Natural killer cell (primary cell): ENCODE data around the gene TIMM13. TPM values are rescaled to one million over a fixed set of nuclear protein-coding genes. Genes with fewer than 3 reads are reported as not detected.
A peak's percentile ranks its signal among the peaks of the same experiment; 100 is the strongest.
"Not testable (repeated sequence)": the region's sequence is repeated elsewhere in the genome, so short reads cannot be mapped to it uniquely, and the experiment has no call there.

Experiments
- ATAC-seq, 3 donors: fragments of 150-1000 bp in 2 of 3; fragments of 200-7000 bp in 1 of 3; cut with Tn5 transposase; 1 replicate in 1 of 3; 2 replicates in 2 of 3; pipeline ENCODE4 v1.10.0; 2021; ENCODE audit warnings: mild to moderate bottlenecking in 2 of 3, moderate library complexity in 2 of 3
- DNase-seq, 2 donors: peaks; one replicate each; pipeline versions ENCODE4 v3.0.0 to v3.0.0-alpha.2; 2013 to 2021; ENCODE audit warnings: mixed read lengths in 1 of 2
- H3K27ac ChIP-seq: one replicate; pipeline ENCODE4 v1.5.1; 2013; ENCODE audit warnings: mild to moderate bottlenecking, low read length
- H3K27me3 ChIP-seq: one replicate; pipeline ENCODE4 v1.6.1; 2013; ENCODE audit warnings: low read length; ENCODE audit not compliant: control insufficient read depth, insufficient read depth
- H3K36me3 ChIP-seq: one replicate; pipeline ENCODE4 v1.6.1; 2013; ENCODE audit warnings: low read length; ENCODE audit not compliant: control insufficient read depth, insufficient read depth
- H3K4me1 ChIP-seq: one replicate; pipeline ENCODE4 v1.6.1; 2013; ENCODE audit warnings: low read length; ENCODE audit not compliant: control insufficient read depth, insufficient read depth
- H3K4me3 ChIP-seq: one replicate; pipeline ENCODE4 v1.5.1; 2013; ENCODE audit warnings: low read length
- H3K9me3 ChIP-seq: one replicate; pipeline ENCODE4 v1.6.1; 2013; ENCODE audit warnings: low read length; ENCODE audit not compliant: control insufficient read depth, insufficient read depth
- H3K27ac Mint-ChIP-seq, 2 donors: one replicate each; pipeline ENCODE4 v1.8.0; 2022; ENCODE audit warnings: mild to moderate bottlenecking in 2 of 2, mixed read lengths in 2 of 2, moderate library complexity in 1 of 2
- H3K27me3 Mint-ChIP-seq, 2 donors: one replicate each; pipeline ENCODE4 v1.8.0; 2022; ENCODE audit warnings: low read depth in 2 of 2, mixed read lengths in 2 of 2
- H3K36me3 Mint-ChIP-seq: one replicate; pipeline ENCODE4 v1.8.0; 2022; ENCODE audit warnings: mixed read lengths
- H3K4me1 Mint-ChIP-seq, 2 donors: one replicate each; pipeline ENCODE4 v1.8.0; 2022; ENCODE audit warnings: mixed read lengths in 2 of 2
- H3K4me3 Mint-ChIP-seq: one replicate; pipeline ENCODE4 v1.8.0; 2022; ENCODE audit warnings: mild to moderate bottlenecking, moderate library complexity, mixed read lengths
- H3K9me3 Mint-ChIP-seq, 2 donors: one replicate each; pipeline ENCODE4 v1.8.0; 2022; ENCODE audit warnings: mixed read lengths in 2 of 2
- CTCF ChIP-seq: fragments of 200-600 bp; IDR thresholded peaks from one replicate; pipeline ENCODE4 v1.8.0; 2022; ENCODE audit warnings: antibody characterized with exemption
- WGBS: methylation state at CpG from one replicate; pipeline ENCODE4 v1.1.7; 2013; ENCODE audit warnings: missing lambda C conversion rate; ENCODE audit not compliant: insufficient coverage; 5-methylcytosine and 5-hydroxymethylcytosine counted together
- intact Hi-C: fragments of 100-400 bp; cut with micrococcal nuclease; formaldehyde crosslinking; loops from one replicate; pipeline ENCODE4 v1.14.2; 2022
- total RNA-seq, 4 donors: library from RNA; stranded (reverse); fragments of 120-200 nt in 1 of 4; gene quantifications; one replicate each; pipeline versions ENCODE4 v1.2.3 to v1.2.4, GENCODE V29; 2013 to 2022

TIMM13 gene
- total RNA-seq, 3 donors from 2014 or later (not counting 1 experiment from before 2014, with no cell fraction given), result 24.7 to 30.4 (median 25.1) TPM

GRCh38 chr19:2408247-2408646 is 19.1 kb downstream of the TIMM13 start:
- no peaks in the 10 kb centered on the region for H3K36me3 Mint-ChIP-seq
- no peaks in the 10 kb centered on the region for H3K27me3 ChIP-seq
- no peak for TF ChIP-seq CTCF
- no peak overlapping the region for H3K27ac Mint-ChIP-seq
- no peak overlapping the region for H3K4me3 Mint-ChIP-seq
- no peaks in the 10 kb centered on the region for H3K4me1 Mint-ChIP-seq
- no peak overlapping the region for H3K27ac ChIP-seq
- H3K4me3 ChIP-seq, result no peak overlapping the region
- intact Hi-C loops, result no loop called here
- ATAC-seq (no peak), DNase-seq (no peak)
- 94% methylated on average over 25 of the region's 25 CpGs for WGBS
- no peaks in the 10 kb centered on the region for H3K9me3 Mint-ChIP-seq
- no peaks in the 10 kb centered on the region for H3K27me3 Mint-ChIP-seq
- H3K9me3 ChIP-seq, result no peaks in the 10 kb centered on the region
- H3K4me1 ChIP-seq, result no peaks in the 10 kb centered on the region
- H3K36me3 ChIP-seq, result no peaks in the 10 kb centered on the region

- no peaks in the 10 kb centered on the region for H3K36me3 Mint-ChIP-seq
- 95% methylated on average over 4 of the region's 4 CpGs for WGBS
- no peaks in the 10 kb centered on the region for H3K9me3 Mint-ChIP-seq
- Histone ChIP-seq H3K27me3 (no peaks in the 10 kb centered on the region), H3K27ac (no peak overlapping the region), H3K36me3 (no peaks in the 10 kb centered on the region), H3K4me3 (no peak overlapping the region), H3K9me3 (no peaks in the 10 kb centered on the region), H3K4me1 (peaks cover 9% of the 10 kb centered on the region)
- no peak overlapping the region for H3K27ac Mint-ChIP-seq
- no peak overlapping the region for H3K4me3 Mint-ChIP-seq
- TF ChIP-seq CTCF, result no peak
- no peaks in the 10 kb centered on the region for H3K27me3 Mint-ChIP-seq
- intact Hi-C loops, result no loop called here
- DNase-seq (no peak), ATAC-seq (no peak)
- H3K4me1 Mint-ChIP-seq, result no peaks in the 10 kb centered on the region
Measured at GRCh38 chr19:2399582-2399981, 27.8 kb downstream of the TIMM13 start.

DNA sequence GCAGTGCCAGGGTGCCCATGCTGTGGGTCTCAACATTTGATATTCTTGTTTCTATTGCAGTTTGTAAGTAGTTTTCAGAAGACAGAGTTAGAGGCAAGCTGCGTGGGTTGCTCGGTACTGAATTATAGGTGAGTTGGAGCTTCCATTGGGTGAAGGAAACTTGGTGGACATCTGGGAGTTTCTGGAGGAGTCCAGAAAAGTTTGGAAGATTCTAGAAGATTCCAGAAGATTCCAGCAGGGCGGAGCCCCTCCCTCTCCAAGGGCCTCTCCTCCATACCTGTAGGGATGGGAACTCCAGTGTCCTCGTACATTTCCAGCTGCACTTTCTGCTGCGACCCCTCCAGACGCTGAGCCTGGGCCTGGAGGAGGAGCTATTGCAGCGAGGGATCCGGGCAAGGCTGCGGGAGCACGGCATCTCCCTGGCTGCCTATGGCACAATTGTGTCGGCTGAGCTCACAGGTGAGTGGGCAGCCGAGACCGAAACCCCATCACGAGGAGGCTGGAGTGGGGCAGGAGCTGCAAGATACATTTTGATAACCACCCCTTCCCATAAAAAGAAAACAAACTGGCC is 28.6 kb downstream of the TIMM13 start:
- Mint-ChIP-seq H3K27me3 (no peaks in the 10 kb centered on the region), H3K36me3 (no peaks in the 10 kb centered on the region), H3K27ac (no peak overlapping the region), H3K4me1 (no peaks in the 10 kb centered on the region), H3K4me3 (no peak overlapping the region), H3K9me3 (no peaks in the 10 kb centered on the region)
- TF ChIP-seq CTCF, result no peak
- no peak overlapping the region for H3K4me3 ChIP-seq
- H3K27ac ChIP-seq, result no peak overlapping the region
- peaks cover 14% of the 10 kb centered on the region for H3K4me1 ChIP-seq
- no peaks in the 10 kb centered on the region for H3K9me3 ChIP-seq
- H3K27me3 ChIP-seq, result no peaks in the 10 kb centered on the region
- WGBS, result 88% methylated on average over 14 of the region's 14 CpGs
- intact Hi-C loops, result no loop called here
- ATAC-seq (no peak), DNase-seq (no peak)
- no peaks in the 10 kb centered on the region for H3K36me3 ChIP-seq

DNA sequence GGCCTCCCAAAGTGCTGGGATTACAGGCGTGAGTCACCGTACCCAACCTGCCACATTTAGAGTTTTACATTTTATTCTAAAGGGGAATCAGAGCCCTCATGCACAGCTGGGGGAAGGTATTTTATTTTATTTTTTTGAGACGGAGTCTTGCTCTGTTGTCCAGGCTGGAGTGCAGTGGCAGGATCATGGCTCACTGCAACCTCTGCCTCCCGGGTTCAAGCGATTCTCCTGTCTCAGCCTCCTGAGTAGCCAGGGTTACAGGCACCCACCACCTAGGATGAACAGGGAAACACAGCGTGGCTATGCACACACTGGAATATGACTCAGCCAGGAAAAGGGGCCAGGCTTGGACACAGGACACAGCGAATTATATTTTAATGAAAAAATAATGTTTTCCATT is 30.2 kb downstream of the TIMM13 start:
- H3K27me3 Mint-ChIP-seq, H3K36me3 ChIP-seq, H3K27ac Mint-ChIP-seq, H3K9me3 ChIP-seq, H3K27ac ChIP-seq, H3K9me3 Mint-ChIP-seq, intact Hi-C loops, ATAC-seq, DNase-seq, H3K4me3 ChIP-seq, H3K4me1 Mint-ChIP-seq, H3K36me3 Mint-ChIP-seq, H3K27me3 ChIP-seq, H3K4me3 Mint-ChIP-seq: not testable (repeated sequence)
- H3K4me1 ChIP-seq, result peaks cover 17% of the 10 kb centered on the region
- 97% methylated on average over 7 of the region's 7 CpGs for WGBS

DNA sequence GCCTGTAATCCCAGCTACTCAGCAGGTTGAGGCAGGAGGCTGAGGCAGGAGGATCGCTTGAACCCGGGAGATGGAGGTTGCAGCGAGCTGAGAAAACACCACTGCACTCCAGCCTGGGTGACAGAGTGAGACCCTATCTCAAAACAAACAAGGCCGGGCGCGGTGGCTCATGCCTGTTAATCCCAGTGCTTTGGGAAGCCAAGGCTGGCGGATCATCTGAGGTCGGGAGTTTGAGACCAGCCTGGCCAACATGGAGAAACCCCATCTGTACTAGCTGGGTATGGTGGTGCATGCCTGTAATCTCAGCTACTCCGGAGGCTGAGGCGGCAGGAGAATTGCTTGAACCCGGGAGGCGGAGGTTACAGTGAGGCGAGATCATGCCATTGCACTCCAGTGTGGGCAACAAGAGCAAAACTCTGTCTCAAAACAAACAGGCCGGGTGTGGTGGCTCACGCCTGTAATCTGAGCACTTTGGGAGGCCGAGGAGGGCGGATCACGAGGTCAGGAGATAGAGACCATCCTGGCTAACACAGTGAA is 32.0 kb downstream of the TIMM13 start:
- H3K4me1 ChIP-seq, result peaks cover 20% of the 10 kb centered on the region
- DNase-seq, intact Hi-C loops, H3K36me3 Mint-ChIP-seq, H3K9me3 Mint-ChIP-seq, H3K36me3 ChIP-seq, H3K27me3 ChIP-seq, H3K27me3 Mint-ChIP-seq, H3K4me3 ChIP-seq, ATAC-seq, H3K9me3 ChIP-seq, H3K4me1 Mint-ChIP-seq: not testable (repeated sequence)
- peak overlapping the region; percentile 8 for H3K27ac ChIP-seq
- Mint-ChIP-seq H3K27ac (peak overlapping the region; percentile 67 to 73), H3K4me3 (peak overlapping the region; percentile 77)
- WGBS, result 94% methylated on average over 18 of the region's 18 CpGs
